ENCODE measurements around the gene NOL7.

Gene NOL7

DNA sequence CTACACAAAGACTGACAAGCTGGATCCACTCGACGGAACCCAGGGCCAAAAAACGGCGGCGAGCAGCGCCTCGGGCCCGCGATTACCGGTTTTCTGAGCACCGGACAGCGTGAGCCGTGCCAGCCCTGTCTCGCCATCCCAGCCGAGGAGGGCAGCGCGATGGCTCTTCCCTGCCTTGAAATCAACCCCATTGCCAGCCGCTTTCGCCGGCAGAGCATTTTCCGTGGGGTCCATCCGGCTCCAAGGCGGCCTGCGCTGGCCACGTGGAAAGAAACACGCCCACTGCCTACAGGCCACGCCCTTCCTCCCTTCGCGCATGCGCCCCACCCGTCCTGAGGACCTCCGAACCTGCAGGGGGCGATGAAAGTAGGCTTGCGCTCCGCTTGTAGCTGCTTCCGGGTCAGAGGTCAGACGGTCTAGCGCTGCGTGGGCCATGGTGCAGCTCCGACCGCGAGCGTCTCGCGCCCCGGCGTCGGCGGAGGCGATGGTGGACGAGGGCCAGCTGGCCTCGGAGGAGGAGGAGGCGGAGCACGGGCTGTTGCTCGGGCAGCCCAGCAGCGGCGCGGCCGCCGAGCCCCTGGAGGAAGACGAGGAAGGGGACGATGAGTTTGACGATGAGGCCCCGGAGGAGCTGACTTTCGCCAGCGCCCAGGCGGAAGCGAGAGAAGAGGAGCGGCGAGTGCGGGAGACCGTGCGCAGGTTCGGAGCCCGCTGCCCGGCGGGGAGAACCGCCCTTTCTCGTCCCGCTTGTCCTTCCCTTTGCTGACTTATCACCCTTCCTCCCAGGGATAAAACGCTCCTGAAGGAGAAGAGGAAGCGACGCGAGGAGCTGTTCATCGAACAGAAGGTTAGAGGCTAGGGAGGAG is at the start of gene NOL7:
NOL7 (plus strand) TSS at position 410 of the 866 bp plus-strand sequence; CDS start at position 434, 24 bp downstream.
- DNase-seq (ENCODE audit: low read depth): peak; percentile 98

DNA sequence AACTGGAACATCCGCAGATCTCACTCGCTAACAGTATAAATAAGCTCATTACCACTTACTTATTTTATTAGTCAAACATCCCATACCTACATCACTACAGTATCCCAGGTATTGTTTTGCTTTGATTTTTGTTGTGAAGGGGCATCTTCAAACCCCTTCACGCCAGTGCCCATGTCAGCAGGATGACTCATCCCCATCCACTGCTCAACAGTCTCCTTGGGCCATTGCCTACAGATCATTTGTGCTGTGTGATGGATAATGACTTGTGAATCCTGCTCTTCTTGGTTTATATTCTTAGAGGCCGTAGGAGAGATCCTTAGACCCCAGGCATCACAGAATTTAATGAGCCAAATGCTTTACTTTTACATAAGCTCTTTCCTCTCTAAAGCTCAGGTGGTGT is 49.2 kb upstream of the NOL7 start:
- DNase-seq (ENCODE audit: low read depth): no peak

DNA sequence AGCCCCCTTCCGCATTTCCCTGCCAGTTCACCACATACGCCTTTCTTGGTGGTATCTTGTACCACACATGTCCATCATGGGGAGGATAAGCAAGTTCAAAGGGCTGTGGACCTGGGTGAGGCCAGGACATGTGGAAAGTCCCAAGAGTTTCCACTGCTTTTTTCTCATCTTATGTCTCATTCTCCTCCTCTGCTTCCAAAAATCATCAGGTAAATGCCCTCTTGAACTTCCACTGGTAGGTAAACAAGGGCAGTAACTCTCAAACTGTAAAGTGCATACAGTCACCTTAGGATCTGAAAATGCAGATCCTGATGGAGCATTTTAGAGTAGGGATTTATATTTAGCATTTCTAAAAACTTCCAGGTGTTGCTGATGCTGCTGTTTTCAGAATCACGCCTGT is 48.6 kb upstream of the NOL7 start:
- DNase-seq (ENCODE audit: low read depth): no peak

DNA sequence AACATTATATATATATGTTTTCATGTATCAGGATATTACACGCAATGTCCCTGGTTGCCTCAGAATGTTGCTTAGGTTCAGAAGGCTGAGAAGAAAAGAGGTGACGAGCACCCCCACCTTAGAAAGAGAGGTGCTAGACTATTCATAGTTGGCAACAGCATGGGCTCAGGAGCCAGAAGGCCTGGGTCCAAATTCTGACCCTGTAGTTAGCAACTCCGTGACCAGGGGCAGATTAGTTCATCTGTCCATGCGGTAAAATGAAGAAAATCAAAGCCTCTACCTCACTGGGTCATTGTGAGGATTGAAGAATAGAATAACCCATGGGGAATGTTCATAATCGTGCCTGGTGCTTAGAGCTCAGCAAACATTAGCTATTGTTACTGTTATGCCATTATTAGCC is 46.2 kb upstream of the NOL7 start:
- DNase-seq (ENCODE audit: low read depth): no peak

DNA sequence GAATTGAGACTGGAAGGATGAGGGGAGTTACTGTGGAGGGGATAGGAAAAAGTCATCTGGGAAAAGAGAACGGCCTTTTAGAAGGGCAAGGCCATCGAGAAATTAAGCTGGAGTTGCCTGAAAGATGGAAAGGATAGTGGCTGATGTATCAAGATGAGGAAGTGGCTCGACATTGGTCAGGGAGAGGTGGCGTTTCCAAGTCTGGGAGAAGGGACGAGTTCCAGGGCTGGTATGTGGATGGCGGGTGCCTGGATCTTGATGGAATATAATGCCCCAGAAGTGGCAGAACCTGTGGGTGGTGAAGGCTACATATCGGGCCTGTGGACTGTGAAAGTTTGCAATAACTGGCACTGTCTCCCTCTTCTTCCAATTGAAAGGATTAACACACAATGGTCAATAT is 42.9 kb upstream of the NOL7 start:
- DNase-seq (ENCODE audit: low read depth): no peak

DNA sequence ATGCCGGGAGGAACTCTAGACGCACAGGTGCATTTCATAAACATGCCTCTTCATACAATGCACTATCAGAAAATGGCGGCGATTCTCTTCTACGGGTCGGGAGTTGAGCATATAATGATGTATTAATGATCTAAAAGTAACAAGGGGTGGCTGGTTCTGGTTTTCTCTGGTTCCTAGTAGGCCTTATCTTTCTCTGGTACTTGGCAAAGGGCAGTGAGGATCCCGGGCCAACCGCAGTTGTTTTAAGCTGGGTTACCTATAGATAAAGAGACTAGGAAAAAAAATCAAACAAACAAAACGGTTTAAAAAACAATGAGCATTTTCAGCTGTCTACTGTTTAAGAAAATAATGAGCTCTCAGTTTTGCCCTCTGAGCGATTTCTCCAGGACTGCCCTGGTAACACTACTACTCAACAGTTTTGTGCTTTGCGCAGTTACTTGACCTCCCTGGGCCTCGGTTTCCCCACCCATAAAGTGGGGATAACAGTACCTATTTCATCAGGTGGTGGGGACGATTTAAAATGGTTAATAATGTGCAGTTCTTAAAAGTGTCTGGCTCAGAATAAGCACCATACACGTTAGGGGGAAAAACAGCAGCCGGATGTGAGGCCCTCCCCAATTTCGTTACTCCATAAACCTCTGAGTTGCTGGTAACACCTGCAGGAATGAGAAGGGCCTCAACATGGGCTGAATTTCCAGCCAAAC is 42.0 kb upstream of the NOL7 start:
- no peak for DNase-seq (ENCODE audit: low read depth)

DNA sequence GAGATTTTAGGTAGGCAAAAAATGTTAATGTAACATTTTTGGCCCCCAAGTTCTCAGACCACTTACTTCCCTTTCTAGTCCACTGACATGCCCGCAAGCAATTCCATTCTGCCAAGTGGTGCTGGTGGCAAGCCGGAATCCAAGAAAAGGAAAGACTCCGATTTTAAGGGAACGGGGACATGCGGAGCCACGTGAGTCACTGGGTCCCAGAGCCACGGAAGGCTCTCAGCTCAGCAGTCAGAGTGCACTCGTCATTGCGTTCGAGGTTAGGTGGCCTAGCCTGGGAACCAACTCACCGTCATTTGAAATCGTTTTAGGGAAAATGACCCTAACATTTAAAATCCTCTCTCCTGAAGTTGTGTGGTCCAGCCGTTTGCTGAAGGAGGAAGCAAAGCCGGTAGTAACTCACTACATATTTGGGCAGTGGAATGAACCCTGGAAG is 41.4 kb upstream of the NOL7 start:
- DNase-seq (ENCODE audit: low read depth): peak; percentile 64

DNA sequence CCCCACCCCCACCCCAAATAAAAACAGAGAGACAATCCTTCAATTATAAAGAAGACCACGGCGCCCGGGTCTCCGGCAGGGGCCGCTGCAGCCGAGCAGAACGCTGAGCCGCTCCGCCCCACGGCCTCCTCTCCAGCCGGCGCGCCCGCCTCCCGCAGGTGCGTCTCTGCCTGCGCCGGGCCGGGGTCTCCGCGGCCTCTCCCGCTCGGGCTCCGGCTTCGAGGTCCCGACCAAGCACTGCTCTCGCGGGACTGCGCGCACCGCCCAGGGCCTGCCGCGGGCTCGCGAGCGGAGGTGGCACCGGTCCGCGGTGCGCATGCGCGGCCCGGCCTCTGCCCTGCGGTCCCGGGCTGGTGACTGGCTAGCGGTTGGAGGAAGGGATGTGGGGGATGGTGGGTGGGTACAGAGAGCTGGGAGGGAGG is 41.0 kb upstream of the NOL7 start:
- DNase-seq (ENCODE audit: low read depth): peak; percentile 94

DNA sequence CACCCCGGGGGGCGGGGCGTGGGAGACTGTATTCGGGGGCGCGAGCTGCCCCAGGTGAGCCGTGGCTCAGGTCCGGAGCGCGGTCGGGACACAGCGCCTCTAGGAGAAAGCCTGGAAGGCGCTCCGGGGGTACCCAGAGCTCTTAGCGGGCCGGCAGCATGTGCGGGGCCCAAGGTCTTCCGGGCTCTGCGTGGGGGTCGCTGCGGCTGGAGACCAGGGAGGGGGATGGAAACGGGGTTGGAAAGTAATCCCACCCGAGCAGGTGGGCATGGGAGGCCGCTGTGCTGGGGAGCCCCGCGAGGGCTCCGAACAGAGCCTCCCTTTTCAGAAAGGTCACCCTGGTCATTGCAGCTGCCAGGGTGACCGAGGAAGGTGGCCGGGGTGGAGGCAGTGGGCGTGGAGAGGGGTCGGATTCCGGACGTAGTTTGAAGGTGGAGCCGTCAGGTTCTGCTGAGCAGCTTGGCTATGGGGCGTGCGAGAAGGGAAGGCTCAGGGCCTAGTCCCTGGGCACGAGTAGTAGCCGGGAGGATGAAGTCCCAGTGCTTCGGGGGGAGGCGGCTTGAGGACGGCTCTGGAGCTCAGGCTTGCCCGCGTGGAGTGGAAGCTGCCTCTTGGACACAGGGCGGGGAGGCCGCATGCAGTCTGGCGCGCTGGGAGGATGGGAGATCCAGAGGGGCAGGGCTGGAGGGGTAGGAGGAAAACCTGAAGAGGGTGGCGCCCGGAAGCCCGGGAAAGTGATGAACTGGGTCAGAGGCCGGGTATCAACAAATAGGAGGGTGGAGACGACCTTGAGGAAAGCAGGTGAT is 40.4 kb upstream of the NOL7 start, which contains the start of gene SIRT5:
SIRT5 (plus strand) TSS at position 31 of the 806 bp plus-strand sequence. CDS start 9,510 bp downstream, outside the sequence.
- DNase-seq (ENCODE audit: low read depth): peak; percentile 86

DNA sequence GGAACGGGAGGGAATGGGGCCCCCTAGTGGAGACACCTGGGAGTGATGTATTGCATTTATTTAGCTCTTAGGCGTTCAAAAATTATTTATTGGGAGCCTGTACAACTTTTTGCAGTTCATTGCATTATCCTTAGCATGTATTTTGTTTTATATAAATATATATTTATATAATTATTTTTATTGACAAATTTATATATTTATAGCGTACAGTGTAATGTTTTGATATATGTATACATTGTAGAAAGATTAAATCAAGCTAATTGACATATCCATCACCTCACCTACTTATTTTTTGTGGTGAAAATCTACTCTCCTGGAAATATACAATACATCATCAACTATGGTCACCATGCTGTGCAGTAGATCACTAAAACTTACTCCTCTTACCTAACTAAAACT is 39.8 kb upstream of the NOL7 start:
- no peak for DNase-seq (ENCODE audit: low read depth)

DNA sequence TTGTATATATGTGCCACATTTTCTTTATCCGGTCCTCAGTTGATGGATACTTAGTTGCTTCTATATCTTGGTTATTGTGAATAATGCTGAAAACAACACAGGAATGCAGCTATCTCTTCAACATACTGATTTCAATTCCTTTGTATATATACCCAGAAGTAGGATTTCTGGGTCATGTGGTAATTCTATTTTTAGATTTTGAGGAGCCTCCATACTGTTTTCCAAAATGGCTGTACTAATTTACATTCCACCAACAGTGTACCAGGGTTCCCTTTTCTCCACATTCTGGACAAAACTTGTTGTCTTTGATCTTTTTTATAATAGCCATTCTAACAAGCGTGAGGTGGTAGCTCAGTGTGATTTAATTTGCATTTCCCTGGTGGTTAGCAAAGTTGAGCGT is 39.1 kb upstream of the NOL7 start:
- no peak for DNase-seq (ENCODE audit: low read depth)

DNA sequence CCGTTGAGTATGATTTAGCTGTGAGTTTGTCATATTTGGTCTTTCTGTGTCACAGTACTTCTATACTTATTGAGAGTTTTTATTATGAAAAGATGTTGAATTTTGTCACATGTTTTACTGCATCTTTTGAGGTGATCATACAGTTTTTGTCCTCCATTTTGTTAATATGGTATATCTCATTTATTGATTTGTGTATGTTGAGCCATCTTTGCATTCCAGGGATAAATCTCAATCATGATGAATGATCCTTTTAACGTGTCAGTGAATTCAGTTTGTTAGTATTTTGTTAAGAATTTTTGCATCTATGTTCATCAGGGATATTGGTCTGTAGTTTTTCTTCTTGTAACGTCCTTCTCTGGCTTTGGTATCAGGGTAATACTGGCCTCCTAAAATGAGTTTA is 37.2 kb upstream of the NOL7 start:
- DNase-seq (ENCODE audit: low read depth): no peak

DNA sequence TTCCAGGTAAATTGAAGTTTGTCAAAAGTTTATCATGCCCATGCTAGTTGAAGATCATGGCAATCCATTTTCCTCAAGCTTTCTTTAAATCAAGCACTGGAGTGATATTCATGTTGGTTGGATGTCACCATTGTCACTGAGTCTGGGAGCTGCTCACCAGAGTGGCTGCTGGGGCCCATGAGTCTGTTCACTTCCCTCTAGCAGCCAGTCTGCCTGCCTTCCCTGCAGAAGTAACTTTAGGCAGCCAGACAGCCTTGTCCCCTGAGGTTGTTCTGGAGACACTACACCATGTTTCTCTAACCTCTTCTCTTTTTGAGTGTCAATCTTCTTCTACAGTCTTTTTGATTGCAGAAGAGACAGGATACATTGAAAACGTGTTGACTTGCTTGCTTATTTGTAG is 35.2 kb upstream of the NOL7 start:
- DNase-seq (ENCODE audit: low read depth): no peak

DNA sequence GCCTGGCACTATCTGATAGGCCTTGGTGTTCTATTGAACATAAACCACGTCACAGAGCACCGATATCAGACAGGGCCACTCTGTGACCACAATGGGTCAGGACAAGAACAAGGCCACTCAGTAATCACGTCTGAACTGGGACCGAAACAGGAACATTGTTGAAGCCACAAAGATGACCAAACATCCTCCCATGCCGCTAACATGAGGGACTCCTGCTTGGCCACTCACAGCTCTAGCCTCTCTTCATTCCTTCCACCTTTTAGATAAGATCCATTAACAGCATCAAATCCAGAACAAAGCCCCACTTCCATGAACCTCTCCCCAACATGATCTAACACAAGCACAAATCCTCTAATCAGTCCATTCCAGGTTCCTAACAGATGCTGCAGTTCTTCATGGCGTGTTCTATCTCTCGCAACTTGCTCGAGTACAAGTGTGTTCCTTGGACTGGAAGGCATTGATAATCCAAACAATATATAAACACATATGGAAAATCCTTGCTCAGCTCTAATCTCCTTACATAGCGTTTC is 33.4 kb upstream of the NOL7 start:
- DNase-seq (ENCODE audit: low read depth): no peak

DNA sequence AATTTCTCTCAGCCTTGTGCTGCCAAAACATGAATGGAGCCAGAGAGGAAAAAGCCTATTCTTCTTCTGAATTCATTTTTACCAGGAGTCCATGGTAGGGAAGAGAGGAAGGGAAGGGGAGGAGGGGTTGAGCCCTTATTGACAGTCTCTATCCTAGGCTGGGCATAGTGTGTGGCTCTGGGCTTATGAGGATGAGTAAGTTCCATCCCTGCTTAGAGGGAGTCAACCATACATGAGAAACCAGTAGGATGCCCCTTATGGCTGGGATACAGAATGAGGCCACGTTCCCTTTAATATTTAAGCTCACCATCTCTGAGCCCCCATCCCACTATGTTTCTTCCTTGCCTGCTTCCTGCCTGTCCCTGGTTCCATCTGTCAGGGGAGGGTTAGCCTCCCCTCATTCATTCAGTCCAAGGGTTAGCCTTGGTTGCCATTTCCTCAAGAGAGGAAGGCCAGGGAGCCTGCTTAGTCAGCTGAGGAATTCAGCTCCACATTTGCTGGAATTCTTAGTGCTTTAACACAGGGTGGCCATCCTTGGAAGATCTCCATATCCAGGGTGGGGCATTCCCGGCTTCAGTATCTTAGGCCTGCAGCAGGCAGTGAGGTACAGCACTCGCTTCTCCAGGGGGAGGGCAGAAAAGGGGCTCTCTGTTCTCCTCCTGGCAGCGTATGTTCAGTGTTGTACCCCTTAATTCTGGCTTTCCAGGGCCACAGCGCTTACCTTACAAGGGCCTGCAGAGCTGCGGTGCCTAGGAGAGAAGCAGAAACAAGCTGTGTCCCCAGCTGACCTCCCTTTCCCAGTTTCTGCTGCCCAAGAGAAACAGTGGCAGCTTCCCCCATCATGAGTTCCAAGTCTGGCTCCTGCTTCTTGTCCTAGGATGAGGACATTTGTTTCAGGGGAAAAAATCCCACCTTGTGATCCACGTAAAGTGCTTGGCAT is 28.3 kb upstream of the NOL7 start:
- DNase-seq (ENCODE audit: low read depth): peak; percentile 66

DNA sequence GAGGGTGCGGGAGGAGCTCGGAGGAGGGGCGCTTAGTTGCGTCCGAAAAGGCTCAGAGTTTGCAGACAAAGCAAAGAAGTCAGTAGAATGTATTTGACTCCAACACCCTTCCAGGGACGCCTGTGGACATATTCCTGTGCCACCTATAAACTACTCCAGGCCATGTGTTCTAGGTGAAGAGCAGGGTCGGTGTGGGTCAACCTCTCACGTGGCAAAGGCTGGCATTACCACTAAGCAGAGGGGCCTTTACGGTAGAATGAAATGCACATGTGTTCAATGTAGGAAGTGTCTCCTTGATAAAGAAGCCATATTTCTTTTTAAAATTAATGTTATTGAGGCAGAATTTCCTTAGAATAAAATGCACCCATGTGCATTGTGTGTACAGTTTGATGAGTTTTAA is 25.3 kb upstream of the NOL7 start:
- DNase-seq (ENCODE audit: low read depth): no peak

DNA sequence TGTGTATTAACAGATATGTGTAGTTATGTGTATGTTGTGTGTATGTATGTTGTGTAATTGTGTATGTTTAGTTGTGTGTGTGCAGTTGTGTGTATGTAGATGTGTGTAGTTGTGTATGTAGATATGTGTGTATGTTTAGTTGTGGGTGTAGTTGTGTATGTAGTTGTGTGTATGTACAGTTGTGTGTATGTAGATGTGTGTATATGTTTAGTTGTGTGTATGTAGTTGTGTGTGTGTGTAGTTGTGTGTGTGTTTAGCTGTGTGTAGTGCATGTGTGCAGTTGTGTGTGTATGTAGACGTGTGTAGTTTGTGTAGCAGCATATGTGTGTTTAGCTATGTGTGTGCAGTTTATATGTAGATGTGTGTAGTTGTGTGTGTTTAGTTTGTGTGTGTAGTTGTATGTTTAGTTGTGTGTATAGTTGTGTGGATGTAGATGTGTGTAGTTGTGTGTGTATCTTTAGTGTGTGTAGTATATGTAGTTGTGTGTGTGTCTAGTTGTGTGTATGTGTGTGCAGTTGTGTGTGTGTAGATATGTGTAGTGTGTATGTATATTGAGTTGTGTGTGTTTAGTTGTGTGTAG is 24.5 kb upstream of the NOL7 start:
- DNase-seq (ENCODE audit: low read depth): no peak

DNA sequence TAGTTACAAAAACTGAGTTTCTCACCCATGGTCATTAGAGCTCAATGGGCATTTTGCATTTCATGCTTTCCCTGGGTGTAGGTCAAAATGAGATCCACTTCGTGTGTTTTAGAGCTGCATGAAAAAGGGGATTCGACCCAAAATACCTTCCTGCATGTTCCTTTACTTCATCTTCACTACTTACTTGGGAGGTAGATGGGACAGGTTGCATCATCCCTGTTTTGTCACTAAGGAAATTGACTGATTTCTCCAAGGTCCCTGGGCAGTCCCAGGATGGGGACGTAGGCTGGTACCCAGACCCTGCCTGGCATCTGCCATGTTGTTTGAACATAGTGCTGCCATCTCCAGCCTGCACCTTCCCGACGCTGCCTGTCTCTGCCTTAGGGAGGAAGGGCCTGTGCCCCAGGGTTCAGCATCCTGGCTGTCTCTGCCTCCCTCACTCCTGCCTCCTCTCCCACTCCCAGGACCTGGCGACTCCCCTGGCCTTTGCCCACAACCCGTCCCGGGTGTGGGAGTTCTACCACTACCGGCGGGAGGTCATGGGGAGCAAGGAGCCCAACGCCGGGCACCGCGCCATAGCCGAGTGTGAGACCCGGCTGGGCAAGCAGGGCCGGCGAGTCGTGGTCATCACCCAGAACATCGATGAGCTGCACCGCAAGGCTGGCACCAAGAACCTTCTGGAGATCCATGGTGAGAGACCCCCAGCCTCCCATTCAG is 23.8 kb upstream of the NOL7 start:
- no peak for DNase-seq (ENCODE audit: low read depth)

DNA sequence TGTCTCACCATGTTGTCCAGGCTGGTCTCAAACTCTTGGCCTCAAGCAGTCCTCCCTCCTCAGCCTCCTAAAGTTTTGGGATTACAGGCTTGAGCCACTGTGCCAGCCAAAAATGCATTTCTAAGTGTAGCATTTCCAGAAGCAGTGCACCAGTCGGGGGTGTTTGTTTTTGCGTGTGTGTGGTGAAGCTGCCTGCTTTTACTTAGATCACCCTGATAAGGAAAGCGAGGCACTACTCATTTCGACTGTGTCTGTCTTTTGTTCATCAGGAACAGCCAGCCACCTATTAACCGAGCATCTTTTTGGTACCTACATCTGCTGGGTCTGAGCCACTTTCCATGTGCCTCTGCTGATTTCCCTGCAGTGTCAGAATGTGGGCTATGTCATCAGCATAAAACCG is 22.0 kb upstream of the NOL7 start:
- no peak for DNase-seq (ENCODE audit: low read depth)

DNA sequence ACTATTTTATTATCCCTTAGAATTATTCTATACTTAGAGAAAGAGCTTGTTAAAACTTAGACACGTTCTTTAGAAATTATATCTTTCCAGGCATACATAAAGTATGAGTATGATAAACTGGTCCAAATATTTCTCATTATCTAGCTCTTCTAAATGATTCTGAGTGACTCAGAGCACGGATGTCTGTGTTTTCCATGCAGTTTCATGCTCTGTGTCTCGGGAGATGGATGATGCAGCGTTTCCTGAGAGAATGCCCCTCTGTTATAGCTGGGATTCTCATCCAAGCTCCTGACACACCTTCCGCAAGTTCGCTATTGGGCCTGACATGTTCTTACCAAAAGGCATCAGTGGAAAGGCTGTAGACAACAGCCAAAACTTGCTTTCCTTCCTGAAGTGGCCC is 21.4 kb upstream of the NOL7 start:
- peak; percentile 49 for DNase-seq (ENCODE audit: low read depth)
